Ishikawa (cell line): ENCODE data around the gene SH2D7.

Experiments
- CEBPB ChIP-seq: IDR thresholded peaks from 2 replicates; pipeline ENCODE4 v1.6.1; 2012
- CREB1 ChIP-seq: IDR thresholded peaks from 2 replicates; pipeline ENCODE4 v1.6.1; 2012; ENCODE audit warnings: low read depth
- EGR1 ChIP-seq: IDR thresholded peaks from 2 replicates; pipeline ENCODE4 v1.6.1; 2012
- EP300 ChIP-seq: IDR thresholded peaks from 2 replicates; pipeline ENCODE4 v1.6.1; 2012; ENCODE audit warnings: borderline replicate concordance
- FOXM1 ChIP-seq: IDR thresholded peaks from 2 replicates; pipeline ENCODE4 v1.6.1; 2012; ENCODE audit warnings: low read depth, borderline replicate concordance
- MAX ChIP-seq: IDR thresholded peaks from 2 replicates; pipeline ENCODE4 v1.6.1; 2012
- NFIC ChIP-seq: IDR thresholded peaks from 2 replicates; pipeline ENCODE4 v1.6.1; 2012
- RAD21 ChIP-seq: IDR thresholded peaks from 2 replicates; pipeline ENCODE4 v1.6.1; 2012; ENCODE audit warnings: low read depth
- REST ChIP-seq: IDR thresholded peaks from 2 replicates; pipeline ENCODE4 v1.6.1; 2012; ENCODE audit warnings: low read depth, mild to moderate bottlenecking
- TAF1 ChIP-seq: IDR thresholded peaks from 2 replicates; pipeline ENCODE4 v1.6.1; 2012; ENCODE audit warnings: low read depth, mild to moderate bottlenecking
- TCF12 ChIP-seq: IDR thresholded peaks from 2 replicates; pipeline ENCODE4 v1.6.1; 2012; ENCODE audit warnings: low read depth
- TEAD4 ChIP-seq: IDR thresholded peaks from 2 replicates; pipeline ENCODE4 v1.6.1; 2012
- USF1 ChIP-seq: IDR thresholded peaks from 2 replicates; pipeline ENCODE4 v1.6.1; 2012
- YY1 ChIP-seq: IDR thresholded peaks from 2 replicates; pipeline ENCODE4 v1.6.1; 2012; ENCODE audit warnings: low read depth
- ZBTB7A ChIP-seq: IDR thresholded peaks from 2 replicates; pipeline ENCODE4 v1.6.1; 2012; ENCODE audit warnings: low read depth

The SH2D7 gene

GRCh38 chr15:78048628-78048920 lies 43.8 kb upstream of the SH2D7 start:
- TF ChIP-seq RAD21 (no peak), USF1 (no peak), REST (no peak), TEAD4 (no peak), CREB1 (no peak), TAF1 (no peak), FOXM1 (no peak), TCF12 (no peak), YY1 (no peak), EGR1 (no peak), CEBPB (no peak), ZBTB7A (no peak), EP300 (no peak), MAX (no peak)

- TF ChIP-seq REST (no peak), ZBTB7A (no peak), YY1 (no peak), MAX (no peak), FOXM1 (no peak), CREB1 (no peak), RAD21 (no peak), EGR1 (no peak), TAF1 (no peak), EP300 (no peak)
Measured at GRCh38 chr15:78049691-78050440, 42.5 kb upstream of the SH2D7 start.

- TF ChIP-seq TEAD4 (no peak), TAF1 (no peak), ZBTB7A (no peak), REST (no peak), YY1 (no peak), NFIC (no peak), MAX (no peak)
Measured at GRCh38 chr15:78050441-78050809, 41.9 kb upstream of the SH2D7 start.

GRCh38 chr15:78050826-78051225 lies 41.5 kb upstream of the SH2D7 start:
- TF ChIP-seq TEAD4, result no peak
- TF ChIP-seq EGR1, result no peak
- TF ChIP-seq ZBTB7A, result no peak
- no peak for TF ChIP-seq YY1
- no peak for TF ChIP-seq CEBPB
- no peak for TF ChIP-seq NFIC
- TF ChIP-seq USF1, result no peak
- TF ChIP-seq RAD21, result no peak
- no peak for TF ChIP-seq CREB1
- no peak for TF ChIP-seq MAX
- no peak for TF ChIP-seq REST
- TF ChIP-seq TCF12, result no peak
- no peak for TF ChIP-seq TAF1
- TF ChIP-seq FOXM1, result no peak
- no peak for TF ChIP-seq EP300
